GM19328 (cell line): ENCODE measurements around the gene TMEM141.
"Not testable (repeated sequence)": the region's sequence is repeated elsewhere in the genome, so short reads cannot be mapped to it uniquely, and the experiment has no call there.

ENCODE experiments used
- ATAC-seq: cut with Tn5 transposase; IDR thresholded peaks from one replicate; pipeline ENCODE4 v1.9.1; 2021; ENCODE audit warnings: mild to moderate bottlenecking, moderate library complexity; ENCODE audit not compliant: unreplicated experiment

TMEM141 gene

GRCh38 chr9:136773386-136774044 lies 17.6 kb upstream of the TMEM141 start:
- ATAC-seq, result no peak

GRCh38 chr9:136774416-136775045 lies 16.6 kb upstream of the TMEM141 start:
- no peak for ATAC-seq

GRCh38 chr9:136775191-136775590 lies 16.0 kb upstream of the TMEM141 start:
- no peak for ATAC-seq

- ATAC-seq, result no peak
Observed at GRCh38 chr9:136776947-136777346, 14.2 kb upstream of the TMEM141 start.

GRCh38 chr9:136777359-136777758 lies 13.8 kb upstream of the TMEM141 start:
- no peak for ATAC-seq

- ATAC-seq, result no peak
Observed at GRCh38 chr9:136779808-136780207, 11.3 kb upstream of the TMEM141 start.

GRCh38 chr9:136782452-136782851 lies 8.7 kb upstream of the TMEM141 start:
- no peak for ATAC-seq

- no peak for ATAC-seq
Observed at GRCh38 chr9:136784249-136784996, 6.7 kb upstream of the TMEM141 start.

- ATAC-seq, result no peak
Observed at GRCh38 chr9:136784997-136785361, 6.2 kb upstream of the TMEM141 start.

- not testable (repeated sequence) for ATAC-seq
Observed at GRCh38 chr9:136785565-136786355, 5.4 kb upstream of the TMEM141 start.

GRCh38 chr9:136786451-136786850 lies 4.7 kb upstream of the TMEM141 start:
- ATAC-seq, result no peak

- not testable (repeated sequence) for ATAC-seq
Observed at GRCh38 chr9:136786983-136787382, 4.2 kb upstream of the TMEM141 start.

- no peak for ATAC-seq
Observed at GRCh38 chr9:136787690-136788400, 3.3 kb upstream of the TMEM141 start.

- not testable (repeated sequence) for ATAC-seq
Observed at GRCh38 chr9:136788644-136789522, 2.3 kb upstream of the TMEM141 start.

GRCh38 chr9:136789523-136789937 lies 1.6 kb upstream of the TMEM141 start:
- no peak for ATAC-seq

- ATAC-seq, result no peak
Observed at GRCh38 chr9:136791516-136792276, 552 bp downstream of the TMEM141 start.

- ATAC-seq, result no peak
Observed at GRCh38 chr9:136792321-136793085, 1.4 kb downstream of the TMEM141 start.
